ENCODE measurements around the gene MYEOV.

Gene MYEOV

DNA sequence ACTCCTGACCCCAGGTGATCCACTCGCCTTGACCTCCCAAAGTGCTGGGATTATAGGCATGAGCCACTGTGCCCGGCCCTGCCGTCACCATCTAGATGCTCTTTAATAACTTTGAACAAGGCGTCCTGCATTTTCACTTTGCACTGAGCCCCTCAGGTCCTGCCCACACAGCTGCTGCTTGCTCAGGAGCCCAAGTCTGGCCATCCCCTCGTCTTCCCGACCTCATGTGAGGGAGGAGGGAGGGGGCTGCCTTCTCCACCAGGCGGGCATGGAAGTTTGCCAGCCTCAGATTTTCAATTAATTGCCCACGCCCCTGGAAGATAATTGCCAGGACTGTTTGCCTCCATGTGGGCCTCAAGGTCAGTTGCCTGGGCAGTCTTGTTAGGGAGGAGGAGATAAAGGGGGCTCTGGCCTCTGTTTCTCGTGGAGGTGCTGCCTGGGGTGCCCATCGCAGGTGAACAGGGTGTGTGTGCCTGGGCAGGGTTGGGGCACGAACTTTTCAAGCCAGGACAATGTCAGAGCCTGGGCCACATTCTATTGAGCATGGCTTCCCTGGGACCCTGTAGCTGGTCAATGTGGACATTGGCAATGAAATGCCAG lies 27.9 kb upstream of the MYEOV start:
- DNase-seq (ENCODE audit: low spot score): no peak

GRCh38 chr11:69267395-69267805 lies 26.6 kb upstream of the MYEOV start:
- no peak for DNase-seq (ENCODE audit: low spot score)

GRCh38 chr11:69268911-69269310 lies 25.0 kb upstream of the MYEOV start:
- DNase-seq (ENCODE audit: low spot score): no peak

- DNase-seq (ENCODE audit: low spot score): no peak
Observed at GRCh38 chr11:69269388-69269787, 24.6 kb upstream of the MYEOV start.

DNA sequence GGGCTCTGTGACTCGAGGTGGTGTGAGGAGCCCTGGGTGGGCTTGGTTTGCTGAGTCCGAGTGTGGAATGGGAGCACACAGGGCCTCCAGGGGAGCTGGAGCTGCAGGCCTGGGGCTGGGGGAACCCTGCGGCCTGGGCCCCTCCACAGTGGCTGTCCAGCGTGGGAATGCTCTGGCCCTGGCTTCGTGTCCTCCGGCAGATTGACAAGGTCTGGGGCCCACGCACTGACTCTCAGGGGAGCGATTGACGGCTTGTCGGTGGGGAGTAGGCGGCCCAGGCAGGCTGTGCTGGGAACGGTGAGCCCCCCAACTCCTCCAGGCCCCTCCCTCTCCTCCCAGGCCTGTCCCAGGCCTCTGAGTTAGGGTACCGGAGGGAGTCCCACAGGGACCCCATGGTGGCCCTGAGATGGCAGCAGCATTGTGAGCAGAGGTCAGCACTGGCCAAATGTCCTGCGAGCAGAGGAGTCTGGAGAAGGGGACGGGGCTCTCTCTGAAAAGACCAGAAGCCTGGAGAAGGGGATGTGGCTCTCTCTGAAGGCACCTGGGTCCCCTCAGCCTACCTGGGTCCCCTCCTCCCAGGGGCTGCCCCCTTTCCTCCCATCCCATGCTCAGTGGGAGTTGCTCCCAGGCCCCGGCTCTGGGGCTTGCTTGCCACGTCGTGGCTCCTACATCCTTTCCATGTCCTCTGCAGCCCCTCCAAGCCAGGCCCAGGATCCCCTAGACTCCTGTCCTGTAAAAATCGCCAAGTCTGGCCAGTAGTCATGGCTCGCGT lies 23.8 kb upstream of the MYEOV start:
- DNase-seq (ENCODE audit: low spot score): no peak

- DNase-seq (ENCODE audit: low spot score): no peak
Observed at GRCh38 chr11:69270941-69271340, 23.0 kb upstream of the MYEOV start.

DNA sequence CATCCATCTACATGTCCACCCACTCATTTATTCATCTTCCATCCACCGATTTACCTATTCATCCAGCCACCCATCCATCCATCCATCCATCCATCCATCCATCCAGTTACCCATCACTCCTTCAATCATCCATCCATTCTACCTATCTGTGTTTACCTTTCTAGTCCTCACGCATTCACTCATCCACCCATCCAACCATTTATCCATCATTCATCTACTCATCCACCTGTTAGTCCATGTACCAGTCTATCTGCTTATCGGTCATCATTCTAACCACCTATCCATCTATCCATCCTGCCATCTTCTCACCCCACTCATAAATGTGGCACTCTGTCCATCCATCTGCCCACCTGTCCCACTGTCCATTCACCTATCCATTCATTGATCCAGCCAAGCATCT lies 21.9 kb upstream of the MYEOV start:
- no peak for DNase-seq (ENCODE audit: low spot score)

DNA sequence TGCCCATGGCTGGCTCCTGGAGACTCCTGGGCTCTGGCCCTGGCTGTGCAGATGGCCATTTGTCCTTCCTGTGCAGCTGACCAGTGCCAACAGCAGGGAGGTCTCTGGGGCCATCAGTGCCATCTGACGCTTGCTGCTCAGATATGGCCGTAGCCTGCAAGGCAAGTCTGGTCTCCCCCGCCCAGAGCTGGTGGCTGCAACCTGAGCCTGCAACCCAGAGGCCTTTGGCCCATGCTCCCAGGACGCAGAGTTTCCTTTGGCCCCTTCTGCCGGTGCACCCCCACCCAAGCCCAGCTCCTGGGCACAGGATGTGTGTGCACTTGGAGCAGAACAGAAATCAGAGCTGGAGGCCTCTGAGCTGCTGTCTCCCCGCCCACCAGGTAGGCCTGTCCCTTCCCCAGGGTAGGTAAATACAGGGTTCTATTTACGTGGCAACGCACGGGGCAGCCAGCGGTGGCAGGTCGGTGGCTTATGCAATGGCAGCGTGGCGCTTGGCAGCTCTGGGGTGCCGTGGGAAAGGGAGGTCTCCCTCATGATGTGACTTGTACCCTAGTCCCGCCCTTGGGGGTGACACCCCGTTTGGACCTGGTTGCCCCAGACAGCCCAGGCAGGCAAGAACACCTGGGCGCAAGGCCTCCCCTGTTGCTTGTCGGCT lies 21.0 kb upstream of the MYEOV start:
- no peak for DNase-seq (ENCODE audit: low spot score)

GRCh38 chr11:69273571-69273970 lies 20.4 kb upstream of the MYEOV start:
- DNase-seq (ENCODE audit: low spot score): no peak

DNA sequence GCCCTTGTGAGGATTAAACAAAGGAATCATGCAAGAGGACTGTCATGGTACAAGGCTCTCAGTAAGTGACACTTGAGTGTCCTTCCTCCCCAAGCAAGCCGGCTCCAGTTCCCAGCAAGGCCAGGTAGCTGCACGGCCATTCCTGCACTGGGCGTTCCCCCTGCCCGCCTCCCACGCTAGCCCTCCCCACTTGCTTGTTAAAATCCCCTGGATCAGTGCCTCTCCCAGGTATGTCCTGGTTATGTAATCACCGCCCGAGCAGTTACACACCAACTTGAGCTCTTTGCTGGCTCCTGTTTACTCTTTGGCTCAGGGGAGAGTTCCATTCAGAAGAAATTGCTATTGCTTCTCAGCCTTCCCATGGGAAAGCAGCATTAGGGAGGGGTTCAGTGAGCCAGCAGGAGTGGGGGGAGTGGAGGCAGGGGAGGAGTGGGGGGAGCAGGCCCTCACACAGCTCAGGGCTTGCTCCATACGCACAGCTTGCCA lies 19.4 kb upstream of the MYEOV start:
- no peak for DNase-seq (ENCODE audit: low spot score)

DNA sequence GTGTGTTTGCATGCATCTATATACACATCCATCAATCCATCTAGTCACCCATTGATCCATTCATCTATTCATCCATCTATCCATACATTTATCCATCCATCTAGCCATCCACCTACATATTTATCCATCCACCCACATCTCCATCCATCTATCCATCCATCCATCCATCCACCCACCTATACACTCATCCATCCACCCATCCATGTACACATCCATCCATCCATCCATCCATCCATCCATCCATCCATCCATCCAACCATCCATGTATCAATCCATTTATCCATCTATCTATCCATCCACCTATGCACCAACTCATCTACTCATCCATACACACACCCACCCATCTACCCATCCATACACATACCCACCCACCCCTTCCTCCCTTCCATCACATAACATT lies 18.8 kb upstream of the MYEOV start:
- DNase-seq (ENCODE audit: low spot score): no peak

GRCh38 chr11:69276165-69276564 lies 17.8 kb upstream of the MYEOV start:
- DNase-seq (ENCODE audit: low spot score): no peak

DNA sequence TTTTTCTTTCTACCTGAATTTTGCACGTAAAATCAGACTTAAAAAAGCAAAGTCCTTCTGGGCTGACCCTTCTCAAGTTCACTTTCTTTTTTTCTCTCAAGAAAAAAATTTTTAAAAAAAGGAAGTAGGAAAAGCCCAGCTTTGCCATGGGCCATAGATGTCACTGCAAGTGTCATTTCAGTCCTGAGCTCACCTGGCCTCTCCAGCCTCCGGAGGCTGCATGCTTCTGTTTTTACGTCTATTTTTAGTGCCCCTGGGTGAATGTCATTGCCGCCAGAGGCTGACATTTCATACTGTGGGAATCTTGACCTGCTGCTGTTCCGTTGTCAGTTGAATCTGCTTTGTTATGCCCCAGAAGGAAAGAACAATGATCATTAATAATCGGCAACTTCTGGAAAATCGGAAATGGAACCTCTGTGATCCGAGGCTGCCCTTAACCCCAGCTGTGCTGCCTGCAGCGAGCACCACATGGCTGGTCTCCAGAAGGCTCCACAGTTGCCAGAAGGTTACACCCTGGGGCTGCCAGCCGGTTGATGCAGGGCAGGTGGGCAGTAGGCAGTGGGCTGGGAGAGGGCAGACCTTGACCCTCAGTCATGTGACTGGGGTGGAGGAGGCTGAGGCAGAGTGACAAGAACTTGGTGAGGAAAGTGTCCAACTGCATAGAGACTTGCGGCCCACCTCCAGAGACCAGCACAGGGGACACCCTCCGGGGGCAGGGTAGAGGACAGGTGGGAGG lies 16.7 kb upstream of the MYEOV start:
- DNase-seq (ENCODE audit: low spot score): no peak

DNA sequence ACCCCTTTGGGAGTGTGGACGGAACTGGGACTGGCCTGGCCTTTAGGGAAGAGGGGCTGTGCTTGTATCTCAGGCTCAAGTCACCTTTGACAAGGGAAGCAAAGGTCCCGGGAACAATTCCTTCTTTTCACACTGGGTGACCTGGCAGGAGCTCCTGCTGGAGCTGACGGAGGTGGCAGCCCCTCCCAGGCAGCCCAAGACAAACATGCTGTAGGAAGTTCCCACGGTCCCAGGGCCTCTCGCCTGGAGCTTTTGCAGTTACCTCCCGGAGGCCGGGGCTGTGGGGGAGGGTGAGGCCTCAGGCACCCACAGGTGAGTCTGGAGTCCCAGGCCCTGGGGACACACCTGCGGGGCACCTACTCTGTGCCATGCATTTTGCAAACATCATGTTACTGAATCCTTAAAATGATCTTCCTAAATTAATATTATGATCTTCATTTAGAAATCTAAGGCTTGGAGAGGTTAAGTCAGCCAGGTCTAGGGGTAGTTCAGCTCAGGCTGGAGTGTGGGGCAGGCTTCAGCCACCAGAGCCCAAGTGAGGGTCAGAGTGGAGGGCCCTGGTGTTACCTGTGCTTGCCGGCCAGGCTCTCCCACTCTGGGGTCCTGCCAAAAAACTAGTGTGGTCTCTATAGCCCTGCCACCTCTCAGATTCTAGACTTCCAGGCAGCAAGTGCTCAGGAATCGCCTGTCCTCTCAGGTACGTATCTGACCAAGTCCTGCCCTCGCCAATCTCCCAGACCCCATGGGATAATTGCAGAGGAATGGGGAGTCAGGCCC lies 15.7 kb upstream of the MYEOV start:
- DNase-seq (ENCODE audit: low spot score): no peak

- DNase-seq (ENCODE audit: low spot score): peak; percentile 81
Observed at GRCh38 chr11:69280451-69280850, 13.5 kb upstream of the MYEOV start.

GRCh38 chr11:69280994-69281393 lies 13.0 kb upstream of the MYEOV start:
- peak; percentile 93 for DNase-seq (ENCODE audit: low spot score)

DNA sequence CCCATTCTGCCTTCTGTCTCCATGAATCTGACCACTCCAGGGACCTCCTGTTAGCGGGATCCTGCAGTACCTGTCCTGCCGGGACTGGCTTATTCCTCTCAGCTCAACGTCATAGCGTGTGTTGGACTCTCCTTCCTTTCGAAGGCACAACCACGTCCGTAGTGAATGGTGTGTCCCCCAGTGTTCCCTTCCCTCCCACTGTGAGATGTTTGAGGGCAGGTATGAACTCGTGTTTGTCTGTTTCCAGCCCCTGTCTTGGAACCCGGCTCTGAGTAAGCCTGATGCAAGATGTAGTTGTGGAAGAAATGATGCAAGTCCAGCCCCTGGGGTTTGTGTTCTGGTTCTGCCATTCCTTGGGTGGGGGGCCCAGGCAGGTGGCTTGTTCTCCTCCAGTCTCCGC lies 10.5 kb upstream of the MYEOV start:
- no peak for DNase-seq (ENCODE audit: low spot score)

- DNase-seq (ENCODE audit: low spot score): no peak
Observed at GRCh38 chr11:69284081-69284511, 9.9 kb upstream of the MYEOV start.

DNA sequence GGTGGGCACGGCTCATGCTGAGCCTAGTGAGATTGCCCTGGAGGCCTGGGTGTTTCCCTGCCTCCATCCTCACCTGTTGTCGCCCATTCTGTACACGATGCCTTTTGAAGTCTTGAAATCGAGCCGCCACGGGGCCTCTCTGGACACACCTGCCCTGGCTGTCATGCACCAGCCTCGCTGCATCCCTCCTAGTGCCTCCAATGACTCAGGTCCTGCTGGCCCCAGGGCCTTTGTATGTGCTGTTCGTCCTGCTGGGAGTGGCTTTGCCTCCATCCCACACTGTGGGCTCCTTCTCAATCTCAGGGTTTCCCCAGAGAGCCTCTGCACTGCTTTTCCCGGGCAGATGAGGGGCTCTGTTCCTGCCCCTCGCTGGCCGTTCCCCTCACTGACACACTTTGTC lies 8.9 kb upstream of the MYEOV start:
- DNase-seq (ENCODE audit: low spot score): no peak

DNA sequence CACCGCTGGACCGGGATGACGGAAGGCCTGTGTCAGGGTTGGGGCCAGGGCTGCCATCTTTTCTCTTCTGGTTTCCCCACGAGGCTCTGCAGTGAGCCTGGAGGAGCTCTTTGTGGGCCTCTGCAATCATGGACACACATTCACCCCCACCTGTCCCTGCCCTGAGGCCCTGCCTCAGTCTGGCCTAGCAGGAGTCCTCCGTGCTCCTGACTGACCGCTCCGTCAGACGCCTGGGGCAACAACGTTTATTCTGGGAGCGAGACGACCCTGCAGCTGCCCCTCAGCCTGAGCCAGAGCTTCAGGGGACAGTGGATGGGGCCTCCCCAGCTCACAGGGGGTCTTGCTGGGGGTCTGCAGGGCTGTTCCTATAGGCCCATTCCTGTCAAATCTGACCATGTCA lies 8.2 kb upstream of the MYEOV start:
- DNase-seq (ENCODE audit: low spot score): no peak

Data from AG20443 (cell line).